Central memory CD8-positive, alpha-beta T cell (primary cell): Measurements from ENCODE around the gene MAP7D3.

Source experiments
- ATAC-seq: fragments of 150-1000 bp; cut with Tn5 transposase; replicated peaks from 2 replicates; pipeline ENCODE4 v1.10.0; 2022; ENCODE audit warnings: mild to moderate bottlenecking, moderate FRiP score, moderate number of reproducible peaks; ENCODE audit not compliant: poor library complexity, severe bottlenecking; ENCODE audit errors: extremely low read depth
- DNase-seq, 2 donors: peaks; one replicate each; pipeline ENCODE4 v3.0.0; 2021; ENCODE audit warnings: low spot score in 2 of 2
- H3K27ac Mint-ChIP-seq: one replicate; pipeline ENCODE4 v1.8.0; 2022; ENCODE audit warnings: low read depth, mild to moderate bottlenecking, moderate library complexity, mixed read lengths
- H3K27me3 Mint-ChIP-seq: one replicate; pipeline ENCODE4 v1.8.0; 2022; ENCODE audit warnings: mixed read lengths
- H3K36me3 Mint-ChIP-seq: one replicate; pipeline ENCODE4 v1.8.0; 2022; ENCODE audit warnings: mild to moderate bottlenecking, moderate library complexity, mixed read lengths; ENCODE audit not compliant: insufficient read depth
- H3K4me1 Mint-ChIP-seq: one replicate; pipeline ENCODE4 v1.8.0; 2022; ENCODE audit warnings: mixed read lengths
- H3K4me3 Mint-ChIP-seq: one replicate; pipeline ENCODE4 v1.8.0; 2022; ENCODE audit warnings: mild to moderate bottlenecking, moderate library complexity, mixed read lengths
- H3K9me3 Mint-ChIP-seq: one replicate; pipeline ENCODE4 v1.8.0; 2022; ENCODE audit warnings: mixed read lengths

The MAP7D3 gene

DNA sequence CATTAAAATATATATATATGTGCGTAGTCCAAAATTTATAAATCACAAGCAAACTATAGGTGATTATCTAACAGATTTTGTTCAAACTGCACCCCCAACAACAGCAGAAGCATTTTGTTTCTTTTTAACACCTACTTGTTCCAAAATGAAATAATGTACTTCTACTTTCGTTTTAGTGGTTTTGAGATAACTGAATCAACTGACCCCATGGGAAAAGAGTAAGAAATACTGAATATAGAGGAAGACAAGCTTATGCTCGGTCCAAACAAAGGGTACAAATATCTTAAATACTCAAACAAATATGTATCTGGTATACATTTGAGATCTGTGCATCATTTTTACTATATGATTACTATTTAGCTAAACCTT lies 22.4 kb downstream of the MAP7D3 start:
- peak overlapping the region; percentile 80 for H3K27ac Mint-ChIP-seq

DNA sequence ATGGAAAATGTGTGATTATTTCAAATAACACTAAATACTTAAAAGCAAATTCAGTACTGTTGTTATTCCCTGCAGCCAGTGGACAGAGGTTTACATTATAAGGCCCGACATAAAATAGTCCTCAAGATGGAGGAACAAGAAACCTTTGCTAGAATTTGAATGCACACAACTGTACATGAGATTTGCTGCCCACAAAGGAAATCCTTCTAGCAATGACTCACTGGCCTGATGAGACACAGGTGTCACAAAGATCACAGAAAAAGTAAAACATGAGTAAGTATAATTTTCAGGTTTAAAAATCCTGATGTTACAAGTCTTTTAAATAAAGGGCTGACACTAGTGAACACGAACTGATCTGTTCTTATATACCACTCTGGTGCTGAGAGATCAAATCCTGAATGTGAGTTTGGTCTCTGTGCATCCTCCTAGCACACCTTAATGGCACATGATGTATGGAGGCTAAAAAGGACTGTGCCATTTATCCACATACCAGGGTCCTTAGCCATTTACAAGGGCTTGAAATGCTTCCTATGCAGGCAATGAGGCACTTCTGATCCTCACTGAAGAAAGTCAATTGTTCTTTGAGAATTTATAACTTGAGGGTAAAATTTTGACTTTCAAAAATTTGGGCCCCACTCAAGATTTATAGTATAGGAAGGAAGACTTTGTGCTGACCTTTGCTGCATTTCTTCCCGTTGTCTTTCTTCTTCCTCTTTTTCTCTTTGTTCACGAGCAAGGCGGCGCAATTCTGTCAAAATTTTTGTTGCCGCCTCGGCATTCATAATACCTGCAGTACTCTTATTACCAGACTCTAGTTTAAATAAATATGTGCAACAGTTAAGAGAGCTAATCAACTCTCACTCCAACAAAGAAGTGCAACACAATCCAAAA lies 23.0 kb downstream of the MAP7D3 start:
- DNase-seq (no peak), ATAC-seq (peak; percentile 49)
- Mint-ChIP-seq H3K9me3 (no peaks in the 10 kb centered on the region), H3K4me1 (peaks cover 12% of the 10 kb centered on the region), H3K27me3 (no peaks in the 10 kb centered on the region), H3K36me3 (peaks cover 19% of the 10 kb centered on the region), H3K27ac (peak overlapping the region; percentile 80), H3K4me3 (no peak overlapping the region)

More for the DNA sequence above, 22.4 kb downstream of the MAP7D3 start:
- Mint-ChIP-seq H3K36me3 (peaks cover 18% of the 10 kb centered on the region), H3K9me3 (no peaks in the 10 kb centered on the region), H3K27me3 (no peaks in the 10 kb centered on the region), H3K4me3 (no peak overlapping the region), H3K4me1 (peaks cover 12% of the 10 kb centered on the region)
- ATAC-seq (no peak), DNase-seq (no peak)

DNA sequence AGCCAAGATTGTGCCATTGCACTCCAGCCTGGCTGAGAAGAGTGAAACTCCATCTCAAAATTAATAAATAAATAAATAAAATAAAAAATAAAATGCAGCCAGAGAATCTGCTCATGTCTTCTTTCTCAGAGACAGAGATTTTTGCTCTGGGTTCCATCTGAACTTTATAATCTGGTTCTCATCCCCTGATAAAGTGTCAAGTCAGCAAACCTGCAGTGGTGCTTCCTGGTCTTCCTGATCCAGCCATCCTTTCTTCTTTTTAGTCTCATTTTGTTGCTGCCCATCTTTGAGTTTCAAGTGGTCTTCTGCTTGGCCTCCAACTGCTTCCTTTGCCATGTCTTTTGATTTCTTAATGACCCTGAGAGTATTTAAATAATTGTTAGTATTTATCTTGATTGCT lies 24.1 kb downstream of the MAP7D3 start:
- ATAC-seq = no peak
- no peak overlapping the region for H3K27ac Mint-ChIP-seq

DNA sequence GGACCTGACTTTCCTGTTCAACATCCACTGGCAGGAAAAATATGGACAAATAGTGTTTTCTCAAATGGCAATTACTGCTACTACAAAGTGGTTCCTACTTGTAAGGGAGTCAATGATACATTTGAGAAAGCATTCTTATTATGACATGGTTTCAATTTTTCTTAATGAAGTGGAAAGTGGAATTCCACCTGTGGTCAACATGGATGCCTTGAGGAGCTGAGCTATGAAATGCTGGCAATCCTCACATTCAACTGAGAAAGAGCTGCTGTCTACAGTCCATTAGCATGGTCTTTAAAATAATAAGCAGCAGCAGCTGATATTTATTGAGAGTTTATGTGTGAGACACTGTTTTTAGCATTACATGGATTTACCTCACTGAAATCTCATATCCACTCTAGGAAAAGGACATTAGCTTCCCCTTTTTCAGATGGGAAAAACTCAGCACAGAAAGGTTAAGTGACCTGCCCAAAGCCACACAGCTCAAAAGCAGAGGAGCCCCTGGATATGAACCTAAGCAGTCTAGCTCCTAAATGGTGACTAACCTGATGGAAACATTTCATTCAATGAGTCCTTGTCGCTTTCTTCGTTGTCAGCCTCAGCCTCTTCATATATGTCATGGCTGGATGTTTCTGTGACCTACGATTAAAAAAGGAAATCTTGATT lies 29.2 kb downstream of the MAP7D3 start:
- Mint-ChIP-seq H3K4me1 (no peaks in the 10 kb centered on the region), H3K27ac (no peak overlapping the region), H3K9me3 (no peaks in the 10 kb centered on the region), H3K4me3 (no peak overlapping the region), H3K36me3 (peaks cover 31% of the 10 kb centered on the region), H3K27me3 (no peaks in the 10 kb centered on the region)
- ATAC-seq (no peak), DNase-seq (no peak)

More for the DNA sequence above, 24.1 kb downstream of the MAP7D3 start:
- no peaks in the 10 kb centered on the region for H3K27me3 Mint-ChIP-seq
- H3K4me3 Mint-ChIP-seq = no peak overlapping the region
- H3K36me3 Mint-ChIP-seq = peaks cover 17% of the 10 kb centered on the region
- no peak for DNase-seq
- H3K4me1 Mint-ChIP-seq = peaks cover 12% of the 10 kb centered on the region
- no peaks in the 10 kb centered on the region for H3K9me3 Mint-ChIP-seq

DNA sequence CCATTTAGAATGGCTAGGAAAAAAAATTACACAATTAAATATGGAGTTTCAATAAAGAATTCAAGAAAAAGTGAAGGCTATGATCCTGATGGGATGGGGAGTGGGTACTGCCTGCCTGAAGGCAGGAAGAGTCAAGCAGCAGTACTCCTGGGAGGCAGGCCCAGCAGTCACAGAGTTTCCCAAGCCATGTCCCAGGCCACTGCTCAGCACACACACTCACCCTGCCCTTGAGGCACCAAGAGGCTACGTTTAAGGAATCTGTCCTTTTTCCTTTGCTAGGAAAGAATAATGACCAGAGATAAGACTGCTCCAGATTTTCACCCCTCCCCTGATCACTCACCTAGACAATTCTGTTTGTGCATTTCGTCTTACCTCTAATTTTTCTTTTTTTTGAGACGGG lies 30.2 kb downstream of the MAP7D3 start:
- H3K27ac Mint-ChIP-seq = no peak overlapping the region
- H3K27me3 Mint-ChIP-seq = no peaks in the 10 kb centered on the region
- no peak overlapping the region for H3K4me3 Mint-ChIP-seq
- no peaks in the 10 kb centered on the region for H3K9me3 Mint-ChIP-seq
- H3K36me3 Mint-ChIP-seq = peaks cover 28% of the 10 kb centered on the region
- no peak for DNase-seq
- no peaks in the 10 kb centered on the region for H3K4me1 Mint-ChIP-seq
- no peak for ATAC-seq

DNA sequence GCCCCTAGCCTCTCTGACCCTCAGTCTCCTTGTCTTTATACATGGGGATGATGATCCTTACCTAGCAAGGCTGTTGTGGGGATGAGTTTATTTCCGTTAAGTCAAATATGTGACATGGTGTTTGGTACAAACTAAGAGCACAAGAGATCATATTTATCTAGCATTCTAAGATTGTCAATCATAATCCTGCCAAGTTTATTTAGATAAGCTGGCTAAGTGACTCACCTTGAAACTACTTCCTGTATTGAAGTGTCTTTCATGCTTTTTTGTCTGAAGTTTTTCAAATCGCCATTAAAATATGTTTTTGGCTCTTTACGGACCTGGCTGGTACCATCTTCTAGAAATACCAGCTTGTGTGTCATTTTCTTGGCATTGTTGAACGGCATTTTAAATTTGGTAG lies 30.7 kb downstream of the MAP7D3 start:
- H3K4me1 Mint-ChIP-seq = no peaks in the 10 kb centered on the region
- H3K27me3 Mint-ChIP-seq = no peaks in the 10 kb centered on the region
- H3K36me3 Mint-ChIP-seq = peaks cover 26% of the 10 kb centered on the region
- H3K4me3 Mint-ChIP-seq = no peak overlapping the region
- DNase-seq = no peak
- no peaks in the 10 kb centered on the region for H3K9me3 Mint-ChIP-seq
- no peak for ATAC-seq
- H3K27ac Mint-ChIP-seq = no peak overlapping the region

DNA sequence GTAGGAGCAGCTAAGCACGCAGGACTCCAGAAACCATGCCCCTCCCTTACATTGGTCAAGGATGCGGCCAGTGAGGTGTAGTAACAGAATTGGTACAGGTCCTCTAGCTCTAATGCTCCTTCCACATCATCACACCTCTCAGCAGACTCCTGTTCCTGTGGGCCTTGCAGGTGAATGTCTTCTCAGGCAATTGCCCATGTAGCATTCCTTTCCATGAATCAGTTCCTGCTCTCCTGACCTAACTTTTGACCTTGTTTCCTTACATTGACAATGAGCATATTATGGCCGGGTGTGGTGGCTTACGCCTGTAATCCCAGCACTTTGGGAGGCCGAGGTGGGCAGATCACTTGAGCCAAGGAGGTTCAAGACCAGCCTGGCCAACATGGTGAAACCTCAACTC lies 31.3 kb downstream of the MAP7D3 start:
- no peak overlapping the region for H3K27ac Mint-ChIP-seq

DNA sequence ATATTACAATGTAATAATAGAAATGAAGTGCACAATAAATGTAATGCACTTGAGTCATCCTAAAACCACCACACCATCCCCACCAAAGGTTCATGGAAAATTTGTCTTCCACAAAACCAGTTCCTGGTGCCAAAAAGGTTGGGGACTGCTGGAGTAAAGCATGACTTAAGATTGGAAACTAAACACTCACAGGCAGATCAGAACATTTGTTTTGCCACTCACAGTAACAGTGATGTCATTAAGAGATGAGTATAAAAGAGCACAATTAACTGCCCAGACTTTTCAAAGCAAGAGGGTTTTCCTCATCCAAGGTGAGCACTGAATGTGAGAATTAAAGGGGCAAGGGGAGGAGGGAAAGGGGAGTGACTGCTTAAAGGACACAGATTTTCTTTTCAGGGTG lies 35.6 kb downstream of the MAP7D3 start:
- no peaks in the 10 kb centered on the region for H3K27me3 Mint-ChIP-seq
- no peak overlapping the region for H3K4me3 Mint-ChIP-seq
- no peaks in the 10 kb centered on the region for H3K9me3 Mint-ChIP-seq
- DNase-seq (no peak), ATAC-seq (no peak)
- H3K36me3 Mint-ChIP-seq = peaks cover 12% of the 10 kb centered on the region
- H3K27ac Mint-ChIP-seq = no peak overlapping the region
- no peaks in the 10 kb centered on the region for H3K4me1 Mint-ChIP-seq

More for the DNA sequence above, 31.3 kb downstream of the MAP7D3 start:
- no peaks in the 10 kb centered on the region for H3K27me3 Mint-ChIP-seq
- H3K4me1 Mint-ChIP-seq = no peaks in the 10 kb centered on the region
- H3K9me3 Mint-ChIP-seq = no peaks in the 10 kb centered on the region
- no peak for DNase-seq
- H3K4me3 Mint-ChIP-seq = no peak overlapping the region
- no peak for ATAC-seq
- peaks cover 26% of the 10 kb centered on the region for H3K36me3 Mint-ChIP-seq

DNA sequence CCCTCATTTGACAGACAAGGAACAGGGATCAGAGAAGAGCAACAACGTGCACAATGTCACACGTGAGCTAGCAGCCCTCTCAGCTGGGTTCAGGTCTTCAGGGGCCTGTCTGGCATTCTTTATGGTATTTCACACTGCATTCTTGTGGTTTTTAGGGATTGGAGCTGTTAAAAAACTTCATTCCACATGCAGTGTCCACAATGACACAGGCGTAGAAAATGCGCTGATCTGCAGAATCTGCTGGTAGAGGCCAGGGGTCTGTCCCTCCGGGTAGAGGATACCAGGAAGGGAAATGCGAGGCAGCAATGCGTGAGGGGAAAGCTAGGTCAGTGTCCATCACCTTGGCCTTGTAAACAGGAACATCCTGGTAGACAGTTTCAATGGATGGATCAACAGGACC lies 36.6 kb downstream of the MAP7D3 start:
- no peaks in the 10 kb centered on the region for H3K4me1 Mint-ChIP-seq
- no peaks in the 10 kb centered on the region for H3K9me3 Mint-ChIP-seq
- no peak overlapping the region for H3K4me3 Mint-ChIP-seq
- H3K36me3 Mint-ChIP-seq = peaks cover 7% of the 10 kb centered on the region
- ATAC-seq (no peak), DNase-seq (no peak)
- no peaks in the 10 kb centered on the region for H3K27me3 Mint-ChIP-seq
- no peak overlapping the region for H3K27ac Mint-ChIP-seq

DNA sequence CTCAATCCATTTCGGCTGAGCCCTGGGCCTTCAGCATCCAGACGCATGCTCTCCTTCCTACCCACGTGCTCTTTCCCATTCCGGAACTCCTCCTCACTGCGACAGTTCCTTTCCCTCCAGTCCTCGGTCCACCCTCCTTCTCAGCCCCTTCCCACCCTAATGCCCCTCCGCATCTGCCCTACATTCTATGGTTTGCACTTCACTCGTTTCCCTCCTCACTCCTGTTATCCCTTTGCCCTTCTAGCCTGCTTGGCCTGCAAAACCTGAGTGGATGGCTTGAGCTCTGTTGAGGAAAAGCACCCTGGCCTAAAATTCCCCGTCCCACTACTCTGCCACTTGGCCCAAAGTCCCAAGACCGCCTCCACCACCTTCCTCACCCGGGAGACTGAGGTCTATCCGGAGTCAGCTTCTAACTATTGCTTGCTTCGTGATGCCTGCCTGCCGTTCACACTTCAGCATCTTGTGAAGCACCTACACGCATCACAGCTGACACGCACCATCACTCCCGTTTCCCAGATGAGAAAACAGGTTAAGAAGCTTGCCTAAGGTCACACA lies 38.6 kb downstream of the MAP7D3 start:
- no peak overlapping the region for H3K4me3 Mint-ChIP-seq

DNA sequence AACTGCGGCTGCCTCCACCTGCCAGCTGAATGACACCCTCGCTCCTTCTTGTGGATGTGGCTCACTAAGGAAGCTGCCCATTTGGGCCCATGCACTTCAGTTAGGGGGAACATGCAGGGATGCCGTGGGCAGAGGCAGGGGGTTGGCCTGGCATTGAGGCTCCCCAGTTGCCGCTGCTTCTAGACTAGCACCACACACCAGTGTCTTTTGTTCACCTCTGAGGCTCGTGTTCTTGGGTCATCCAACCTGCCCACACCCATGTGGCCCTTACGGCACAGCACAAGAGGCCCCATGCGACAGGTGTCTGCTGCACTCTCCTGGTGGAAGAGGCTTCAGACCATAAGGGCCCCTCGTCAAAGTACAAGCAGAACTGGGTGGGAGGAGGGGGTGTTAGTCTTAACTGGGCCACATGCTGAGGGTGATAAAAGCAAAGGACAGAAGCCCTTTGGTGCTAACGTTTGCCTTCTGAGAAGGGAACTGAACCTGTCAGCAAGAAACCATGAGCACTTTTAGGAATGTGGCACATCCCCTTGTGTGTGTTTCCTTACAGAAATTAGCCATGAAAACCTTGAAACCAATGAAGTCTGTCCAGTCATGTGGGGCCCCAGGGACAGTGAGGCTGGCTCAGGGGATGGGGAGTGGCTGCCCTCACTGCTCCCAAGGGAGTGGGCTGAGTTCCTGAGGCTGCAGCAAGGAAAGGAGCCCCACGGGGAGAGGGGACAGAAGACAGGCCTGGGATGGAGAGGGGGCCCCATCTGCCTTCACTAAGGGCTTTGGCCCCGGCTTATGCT lies 39.2 kb downstream of the MAP7D3 start:
- peaks cover 2% of the 10 kb centered on the region for H3K36me3 Mint-ChIP-seq
- no peak overlapping the region for H3K27ac Mint-ChIP-seq
- no peak for ATAC-seq
- DNase-seq = no peak
- H3K9me3 Mint-ChIP-seq = no peaks in the 10 kb centered on the region
- no peaks in the 10 kb centered on the region for H3K4me1 Mint-ChIP-seq
- no peak overlapping the region for H3K4me3 Mint-ChIP-seq
- H3K27me3 Mint-ChIP-seq = no peaks in the 10 kb centered on the region

More for the DNA sequence above, 38.6 kb downstream of the MAP7D3 start:
- no peak overlapping the region for H3K27ac Mint-ChIP-seq
- DNase-seq (no peak), ATAC-seq (no peak)
- H3K4me1 Mint-ChIP-seq = no peaks in the 10 kb centered on the region
- no peaks in the 10 kb centered on the region for H3K9me3 Mint-ChIP-seq
- H3K27me3 Mint-ChIP-seq = no peaks in the 10 kb centered on the region
- peaks cover 3% of the 10 kb centered on the region for H3K36me3 Mint-ChIP-seq

DNA sequence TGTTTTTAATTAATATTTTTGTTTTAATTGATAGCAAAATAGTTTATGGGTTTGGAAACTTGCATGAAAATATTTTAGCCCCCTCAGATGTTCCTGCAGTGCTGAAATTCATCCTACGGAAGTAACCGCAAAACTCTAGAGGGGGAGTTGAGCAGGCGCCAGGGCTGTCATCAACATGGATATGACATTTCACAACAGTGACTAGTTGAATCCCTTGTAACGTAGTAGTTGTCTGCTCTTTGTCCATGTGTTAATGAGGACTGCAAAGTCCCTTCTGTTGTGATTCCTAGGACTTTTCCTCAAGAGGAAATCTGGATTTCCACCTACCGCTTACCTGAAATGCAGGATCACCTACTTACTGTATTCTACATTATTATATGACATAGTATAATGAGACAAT lies 40.4 kb downstream of the MAP7D3 start:
- Mint-ChIP-seq H3K4me1 (no peaks in the 10 kb centered on the region), H3K36me3 (no peaks in the 10 kb centered on the region), H3K27me3 (no peaks in the 10 kb centered on the region), H3K4me3 (no peak overlapping the region), H3K27ac (no peak overlapping the region), H3K9me3 (no peaks in the 10 kb centered on the region)
- no peak for DNase-seq
- ATAC-seq = no peak
